Measurements from ENCODE around the gene KCNAB1.

DNA sequence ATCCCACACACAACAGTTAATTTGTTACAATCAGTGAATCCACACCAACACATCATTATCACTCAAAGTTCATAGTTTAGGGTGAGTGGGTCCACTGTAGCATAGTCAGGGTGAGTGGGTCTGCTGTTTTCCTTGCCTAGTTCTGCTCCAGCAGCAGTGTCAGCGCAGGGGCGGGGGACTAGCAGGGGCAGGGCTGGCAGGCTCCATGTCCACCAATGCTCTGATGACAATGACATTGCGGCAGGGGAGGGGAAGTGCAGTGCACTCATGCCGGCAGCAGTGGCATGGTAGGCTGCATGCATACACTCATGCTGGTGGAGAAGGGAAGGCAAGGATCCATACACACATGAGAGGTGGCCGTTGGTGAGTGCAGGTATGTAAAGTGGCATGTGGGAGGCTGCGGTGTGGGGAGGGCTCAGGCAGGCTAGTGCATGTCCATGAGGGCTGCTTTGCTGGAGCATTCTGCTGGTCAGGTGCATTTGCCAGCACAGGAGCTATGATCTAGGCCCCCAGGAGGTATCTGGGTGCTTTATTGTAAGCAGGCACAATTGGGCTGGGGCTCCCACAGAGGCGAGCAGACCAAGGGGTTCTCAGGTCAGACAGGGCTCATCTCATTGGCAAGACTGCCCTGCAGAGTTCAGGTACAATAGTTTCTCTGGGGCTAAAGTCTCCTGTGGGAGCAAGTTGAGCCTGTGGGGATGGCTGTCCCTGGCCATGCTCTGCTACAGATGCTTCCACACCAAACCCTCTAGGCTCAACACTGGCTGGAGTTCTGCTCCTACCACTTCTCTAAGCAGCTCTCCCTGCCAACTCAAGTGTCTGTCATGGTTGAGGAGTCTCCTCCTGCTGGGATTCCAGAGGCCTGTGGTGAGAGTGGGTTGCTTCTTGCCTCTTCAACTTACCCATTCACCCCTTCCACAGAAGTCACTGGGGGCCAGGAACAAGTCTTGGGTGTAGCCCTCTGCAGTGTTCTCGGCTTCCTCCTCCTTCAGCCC lies 81.3 kb downstream of the KCNAB1 start:
- TF ChIP-seq, protein P1, sequence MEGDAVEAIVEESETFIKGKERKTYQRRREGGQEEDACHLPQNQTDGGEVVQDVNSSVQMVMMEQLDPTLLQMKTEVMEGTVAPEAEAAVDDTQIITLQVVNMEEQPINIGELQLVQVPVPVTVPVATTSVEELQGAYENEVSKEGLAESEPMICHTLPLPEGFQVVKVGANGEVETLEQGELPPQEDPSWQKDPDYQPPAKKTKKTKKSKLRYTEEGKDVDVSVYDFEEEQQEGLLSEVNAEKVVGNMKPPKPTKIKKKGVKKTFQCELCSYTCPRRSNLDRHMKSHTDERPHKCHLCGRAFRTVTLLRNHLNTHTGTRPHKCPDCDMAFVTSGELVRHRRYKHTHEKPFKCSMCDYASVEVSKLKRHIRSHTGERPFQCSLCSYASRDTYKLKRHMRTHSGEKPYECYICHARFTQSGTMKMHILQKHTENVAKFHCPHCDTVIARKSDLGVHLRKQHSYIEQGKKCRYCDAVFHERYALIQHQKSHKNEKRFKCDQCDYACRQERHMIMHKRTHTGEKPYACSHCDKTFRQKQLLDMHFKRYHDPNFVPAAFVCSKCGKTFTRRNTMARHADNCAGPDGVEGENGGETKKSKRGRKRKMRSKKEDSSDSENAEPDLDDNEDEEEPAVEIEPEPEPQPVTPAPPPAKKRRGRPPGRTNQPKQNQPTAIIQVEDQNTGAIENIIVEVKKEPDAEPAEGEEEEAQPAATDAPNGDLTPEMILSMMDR (conservative IDR thresholded peaks at IDR 0.05; ENCODE audit: low read length): no peak
- no peak for TF ChIP-seq EZH2phosphoT487 (IDR thresholded peaks at IDR 0.05; ENCODE audit: borderline replicate concordance)

Data from Loucy (cell line).